PC-3 (cell line): ENCODE data around the gene ARL14EPL.

ENCODE experiments used
- EZH2 ChIP-seq: fragments of 300-600 bp; sonication (generic); IDR thresholded peaks from one replicate; pipeline ENCODE4 v1.6.1; 2017; ENCODE audit warnings: antibody characterized with exemption, mild to moderate bottlenecking, low read length; ENCODE audit not compliant: unreplicated experiment
- TF ChIP-seq, protein P1 (sequence below): fragments of 300-600 bp; sonication (generic); conservative IDR thresholded peaks from 2 replicates; pipeline ENCODE4 v1.5.1; 2017; ENCODE audit warnings: antibody characterized with exemption, low read depth, mild to moderate bottlenecking, low read length

DNA sequence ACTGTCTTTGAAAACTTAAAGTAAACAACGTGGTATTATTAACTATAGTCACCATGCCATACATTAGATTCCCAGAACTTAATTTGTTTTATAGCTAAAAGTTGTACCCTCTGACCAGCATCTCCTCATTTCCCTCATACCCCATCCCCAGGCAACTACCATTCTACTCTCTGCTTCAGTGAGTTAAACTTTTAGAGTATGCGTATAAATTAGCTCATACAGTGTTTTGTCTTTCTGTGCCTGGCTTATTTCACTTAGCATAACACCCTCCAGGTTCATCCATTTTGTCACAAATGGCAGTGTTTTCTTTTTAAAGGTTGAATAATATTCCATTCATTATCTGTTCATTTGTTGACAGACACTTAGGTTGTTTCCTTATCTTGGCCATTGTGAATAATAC is 66.7 kb downstream of the ARL14EPL start:
- TF ChIP-seq, protein P1, sequence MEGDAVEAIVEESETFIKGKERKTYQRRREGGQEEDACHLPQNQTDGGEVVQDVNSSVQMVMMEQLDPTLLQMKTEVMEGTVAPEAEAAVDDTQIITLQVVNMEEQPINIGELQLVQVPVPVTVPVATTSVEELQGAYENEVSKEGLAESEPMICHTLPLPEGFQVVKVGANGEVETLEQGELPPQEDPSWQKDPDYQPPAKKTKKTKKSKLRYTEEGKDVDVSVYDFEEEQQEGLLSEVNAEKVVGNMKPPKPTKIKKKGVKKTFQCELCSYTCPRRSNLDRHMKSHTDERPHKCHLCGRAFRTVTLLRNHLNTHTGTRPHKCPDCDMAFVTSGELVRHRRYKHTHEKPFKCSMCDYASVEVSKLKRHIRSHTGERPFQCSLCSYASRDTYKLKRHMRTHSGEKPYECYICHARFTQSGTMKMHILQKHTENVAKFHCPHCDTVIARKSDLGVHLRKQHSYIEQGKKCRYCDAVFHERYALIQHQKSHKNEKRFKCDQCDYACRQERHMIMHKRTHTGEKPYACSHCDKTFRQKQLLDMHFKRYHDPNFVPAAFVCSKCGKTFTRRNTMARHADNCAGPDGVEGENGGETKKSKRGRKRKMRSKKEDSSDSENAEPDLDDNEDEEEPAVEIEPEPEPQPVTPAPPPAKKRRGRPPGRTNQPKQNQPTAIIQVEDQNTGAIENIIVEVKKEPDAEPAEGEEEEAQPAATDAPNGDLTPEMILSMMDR, result no peak
- TF ChIP-seq EZH2, result no peak
